ENCODE measurements around the gene STK11IP.
"Not testable (repeated sequence)": the region's sequence is repeated elsewhere in the genome, so short reads cannot be mapped to it uniquely, and the experiment has no call there.

STK11IP gene

DNA sequence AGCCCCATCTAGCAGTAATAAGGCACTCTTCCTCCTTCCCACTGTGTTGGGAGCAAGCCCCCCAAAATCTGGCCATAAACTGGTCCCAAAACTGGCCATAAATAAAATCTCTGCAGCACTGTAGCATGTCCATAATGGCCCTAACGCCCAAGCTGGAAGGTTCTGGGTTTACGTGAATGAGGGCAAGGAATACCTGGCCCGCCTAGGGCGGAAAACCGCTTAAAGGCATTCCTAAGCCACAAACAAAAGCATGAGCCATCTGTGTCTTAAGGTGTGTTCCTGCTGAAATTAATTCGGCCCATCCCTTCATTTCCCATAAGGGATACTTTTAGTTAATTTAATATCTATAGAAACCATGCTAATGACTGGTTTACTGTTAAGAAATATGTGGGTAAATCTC, 54.0 kb downstream of the STK11IP start:
- not testable (repeated sequence) for H3K9me3 ChIP-seq (ENCODE audit: control insufficient read depth in 1 of 2, low read length in 2 of 2); H3K36me3 ChIP-seq (ENCODE audit: control insufficient read depth in 1 of 2, insufficient read depth in 2 of 2, low read length in 2 of 2); H3K27me3 ChIP-seq (ENCODE audit: low read depth, low read length)

DNA sequence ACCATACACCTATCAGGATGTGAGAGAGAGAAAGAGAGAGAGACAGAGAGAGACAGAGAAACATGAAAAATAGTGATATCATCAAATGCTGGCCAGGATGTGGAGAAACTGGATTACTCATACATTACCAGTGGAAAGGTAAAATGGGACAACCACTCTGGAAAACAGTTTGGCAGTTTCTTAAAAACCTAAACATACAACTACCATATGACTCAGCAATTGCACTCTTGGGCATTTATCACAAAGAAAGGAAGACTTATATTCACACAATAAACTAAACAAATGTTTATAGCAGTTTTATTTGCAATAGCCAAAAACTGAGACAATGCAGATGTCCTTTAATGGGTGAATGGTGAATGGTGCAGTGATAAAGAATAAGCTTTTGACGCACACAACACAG, 58.9 kb downstream of the STK11IP start:
- Histone ChIP-seq H3K9me3 (ENCODE audit: control insufficient read depth in 1 of 2, low read length in 2 of 2) (peaks cover 4 to 7% of the 10 kb centered on the region in 2 donors), H3K27ac (ENCODE audit: low read length) (no peak overlapping the region), H3K36me3 (ENCODE audit: control insufficient read depth in 1 of 2, insufficient read depth in 2 of 2, low read length in 2 of 2) (no peaks in the 10 kb centered on the region), H3K4me3 (ENCODE audit: low read depth in 1 of 2, low read length in 2 of 2) (no peak overlapping the region), H3K4me1 (ENCODE audit: control insufficient read depth in 1 of 2, insufficient read depth in 2 of 2, low read length in 2 of 2) (no peaks in the 10 kb centered on the region), H3K27me3 (ENCODE audit: low read depth, low read length) (no peaks in the 10 kb centered on the region)

More for the DNA sequence above, 54.0 kb downstream of the STK11IP start:
- H3K4me3 ChIP-seq (ENCODE audit: low read depth in 1 of 2, low read length in 2 of 2); H3K4me1 ChIP-seq (ENCODE audit: control insufficient read depth in 1 of 2, insufficient read depth in 2 of 2, low read length in 2 of 2); H3K27ac ChIP-seq (ENCODE audit: low read length): not testable (repeated sequence)

DNA sequence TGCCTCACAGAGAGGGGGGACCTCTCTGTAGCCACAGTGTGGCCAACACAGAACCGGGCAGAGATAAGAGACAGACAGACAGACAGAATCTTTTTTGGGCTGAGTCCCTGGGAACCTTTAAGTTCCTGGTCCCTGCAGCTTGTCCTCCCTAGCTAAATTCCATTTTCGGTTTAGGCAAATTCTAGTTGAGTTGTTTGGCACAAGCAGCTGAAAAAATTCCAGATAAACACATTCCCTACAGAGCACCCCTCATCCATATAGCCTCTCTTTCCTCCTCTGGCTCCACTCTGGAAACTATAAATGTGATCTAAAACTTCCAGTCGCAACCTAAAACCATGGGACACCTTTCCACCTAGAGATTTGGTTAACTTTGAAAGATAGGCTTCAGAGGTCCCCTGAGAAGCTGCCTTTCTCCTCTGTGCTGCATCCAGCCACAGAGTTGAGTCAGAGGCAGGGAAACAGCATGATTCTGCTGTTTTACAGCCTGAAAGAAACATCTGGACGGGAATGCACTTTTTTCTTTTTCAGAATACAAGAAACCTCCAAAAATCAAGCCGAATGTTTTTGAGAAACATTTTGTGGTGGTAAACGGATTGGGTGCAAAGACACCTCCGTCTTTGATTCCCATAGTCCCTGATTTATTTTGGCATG, 60.7 kb downstream of the STK11IP start:
- Histone ChIP-seq H3K27ac (ENCODE audit: low read length) (no peak overlapping the region), H3K4me3 (ENCODE audit: low read depth in 1 of 2, low read length in 2 of 2) (no peak overlapping the region)

DNA sequence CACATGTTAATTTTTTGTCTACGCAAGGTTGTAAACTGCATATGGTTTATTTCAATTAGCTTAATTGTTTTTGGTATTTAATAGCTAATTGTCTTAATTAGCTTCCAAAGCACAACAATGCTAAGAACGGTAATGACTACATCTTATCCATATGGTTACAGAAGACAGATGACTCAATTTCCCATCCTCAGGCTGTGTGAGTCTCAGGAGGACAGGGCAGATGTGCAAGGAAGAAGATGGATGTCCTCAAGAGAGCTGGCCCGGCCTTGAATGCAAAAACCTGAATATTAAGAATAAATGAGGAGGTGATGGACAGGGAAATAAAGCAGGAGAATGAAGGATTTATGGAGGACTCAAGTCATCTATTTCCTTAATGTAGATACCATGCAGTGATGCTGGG, 61.2 kb downstream of the STK11IP start:
- H3K9me3 ChIP-seq (ENCODE audit: control insufficient read depth in 1 of 2, low read length in 2 of 2) = peaks cover 5 to 10% of the 10 kb centered on the region in 2 donors
- H3K27me3 ChIP-seq (ENCODE audit: low read depth, low read length) = no peaks in the 10 kb centered on the region
- H3K4me3 ChIP-seq (ENCODE audit: low read depth in 1 of 2, low read length in 2 of 2) = no peak overlapping the region
- no peaks in the 10 kb centered on the region for H3K4me1 ChIP-seq (ENCODE audit: control insufficient read depth in 1 of 2, insufficient read depth in 2 of 2, low read length in 2 of 2)
- no peaks in the 10 kb centered on the region for H3K36me3 ChIP-seq (ENCODE audit: control insufficient read depth in 1 of 2, insufficient read depth in 2 of 2, low read length in 2 of 2)
- H3K27ac ChIP-seq (ENCODE audit: low read length) = no peak overlapping the region

More for the DNA sequence above, 60.7 kb downstream of the STK11IP start:
- Histone ChIP-seq H3K27me3 (ENCODE audit: low read depth, low read length) (no peaks in the 10 kb centered on the region), H3K36me3 (ENCODE audit: control insufficient read depth in 1 of 2, insufficient read depth in 2 of 2, low read length in 2 of 2) (no peaks in the 10 kb centered on the region), H3K4me1 (ENCODE audit: control insufficient read depth in 1 of 2, insufficient read depth in 2 of 2, low read length in 2 of 2) (no peaks in the 10 kb centered on the region), H3K9me3 (ENCODE audit: control insufficient read depth in 1 of 2, low read length in 2 of 2) (peaks cover 5 to 10% of the 10 kb centered on the region in 2 donors)

DNA sequence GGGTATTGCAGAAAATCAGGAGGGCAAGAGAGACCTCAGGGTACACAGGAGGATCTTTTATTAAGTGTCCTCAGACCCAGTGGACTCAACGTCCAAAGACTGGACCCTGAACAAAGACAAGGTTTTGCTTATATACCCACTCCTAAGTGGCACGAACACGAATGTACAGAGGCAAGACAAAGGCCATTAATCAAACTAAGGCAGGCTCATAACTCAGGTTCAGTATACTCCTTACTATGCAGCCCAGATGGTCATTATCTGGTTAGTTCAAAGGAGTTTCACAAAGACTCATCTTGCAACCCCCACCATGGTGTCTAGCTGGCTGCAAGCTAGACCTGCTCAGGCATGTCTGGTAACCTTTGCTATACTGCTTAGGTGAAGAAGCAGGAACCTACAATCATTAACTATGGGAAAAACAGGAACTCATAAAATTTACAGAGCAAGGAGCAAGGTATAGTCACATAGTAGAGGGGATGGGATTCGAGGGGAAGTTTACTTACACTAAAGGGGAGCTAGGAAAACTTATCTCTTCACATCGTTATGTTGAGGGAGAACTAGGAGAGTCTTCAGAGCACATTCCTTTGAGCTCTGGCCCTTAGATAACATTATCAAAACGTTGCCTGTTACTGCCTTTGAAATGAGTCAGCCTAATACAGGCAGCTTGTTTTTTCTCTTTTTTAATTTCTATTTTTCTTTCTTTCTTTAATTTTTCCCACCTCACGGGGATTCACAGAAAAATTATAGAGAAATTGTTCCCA, 63.7 kb downstream of the STK11IP start:
- no peak overlapping the region for H3K4me3 ChIP-seq (ENCODE audit: low read depth in 1 of 2, low read length in 2 of 2)
- H3K27ac ChIP-seq (ENCODE audit: low read length) = no peak overlapping the region
- H3K36me3 ChIP-seq (ENCODE audit: control insufficient read depth in 1 of 2, insufficient read depth in 2 of 2, low read length in 2 of 2) = no peaks in the 10 kb centered on the region
- H3K4me1 ChIP-seq (ENCODE audit: control insufficient read depth in 1 of 2, insufficient read depth in 2 of 2, low read length in 2 of 2) = peaks cover 0 to 10% of the 10 kb centered on the region in 2 donors
- no peaks in the 10 kb centered on the region for H3K27me3 ChIP-seq (ENCODE audit: low read depth, low read length)
- H3K9me3 ChIP-seq (ENCODE audit: control insufficient read depth in 1 of 2, low read length in 2 of 2) = peaks cover 5 to 10% of the 10 kb centered on the region in 2 donors

DNA sequence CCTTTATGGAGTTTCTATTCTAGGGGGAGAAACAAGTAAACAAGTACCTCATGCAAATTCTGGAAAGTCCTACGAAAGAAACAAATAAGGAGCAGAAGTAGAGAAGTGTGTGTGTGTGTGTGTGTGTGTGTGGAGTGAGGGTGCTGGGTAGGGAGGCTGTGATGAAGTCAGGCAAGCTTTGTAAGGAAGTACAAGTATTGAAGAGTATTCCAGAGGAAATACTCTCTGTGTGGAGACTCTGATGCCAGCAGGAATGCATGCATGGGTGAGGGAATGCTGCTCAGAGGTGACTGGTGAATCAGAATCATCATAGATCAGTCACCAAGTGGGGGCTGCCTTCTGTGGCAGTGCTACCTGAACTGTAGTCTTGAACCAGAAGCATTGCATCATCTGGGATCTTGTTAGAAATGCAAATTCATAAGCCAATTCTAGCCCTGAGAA, 64.3 kb downstream of the STK11IP start:
- Histone ChIP-seq H3K27ac (ENCODE audit: low read length) (no peak overlapping the region), H3K4me3 (ENCODE audit: low read depth in 1 of 2, low read length in 2 of 2) (no peak overlapping the region), H3K4me1 (ENCODE audit: control insufficient read depth in 1 of 2, insufficient read depth in 2 of 2, low read length in 2 of 2) (peaks cover 0 to 10% of the 10 kb centered on the region in 2 donors), H3K27me3 (ENCODE audit: low read depth, low read length) (no peaks in the 10 kb centered on the region), H3K36me3 (ENCODE audit: control insufficient read depth in 1 of 2, insufficient read depth in 2 of 2, low read length in 2 of 2) (no peaks in the 10 kb centered on the region), H3K9me3 (ENCODE audit: control insufficient read depth in 1 of 2, low read length in 2 of 2) (peaks cover 5 to 10% of the 10 kb centered on the region in 2 donors)

DNA sequence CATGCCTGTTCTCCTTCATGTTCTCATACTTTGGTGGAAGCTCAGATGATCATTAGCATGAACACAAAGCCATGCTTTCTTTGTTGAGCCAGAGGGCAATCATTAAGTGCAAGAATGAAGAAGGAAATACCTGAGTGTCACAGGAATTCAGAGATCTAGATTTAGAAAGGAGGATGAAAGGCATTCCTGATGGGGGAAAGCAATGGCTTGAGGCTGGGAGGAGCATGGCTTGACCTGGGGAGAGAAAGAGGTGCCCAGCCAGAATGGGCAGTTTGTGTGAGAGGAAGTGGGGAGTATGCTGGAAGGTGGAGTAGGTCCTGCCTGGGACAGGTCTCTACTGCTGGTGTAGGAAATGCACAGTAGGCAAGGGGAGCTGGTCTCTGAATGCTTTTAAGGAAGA, 64.9 kb downstream of the STK11IP start:
- Histone ChIP-seq H3K4me3 (ENCODE audit: low read depth in 1 of 2, low read length in 2 of 2) (no peak overlapping the region), H3K27ac (ENCODE audit: low read length) (no peak overlapping the region), H3K9me3 (ENCODE audit: control insufficient read depth in 1 of 2, low read length in 2 of 2) (peaks cover 5 to 10% of the 10 kb centered on the region in 2 donors), H3K27me3 (ENCODE audit: low read depth, low read length) (no peaks in the 10 kb centered on the region), H3K36me3 (ENCODE audit: control insufficient read depth in 1 of 2, insufficient read depth in 2 of 2, low read length in 2 of 2) (no peaks in the 10 kb centered on the region), H3K4me1 (ENCODE audit: control insufficient read depth in 1 of 2, insufficient read depth in 2 of 2, low read length in 2 of 2) (peaks cover 0 to 10% of the 10 kb centered on the region in 2 donors)

DNA sequence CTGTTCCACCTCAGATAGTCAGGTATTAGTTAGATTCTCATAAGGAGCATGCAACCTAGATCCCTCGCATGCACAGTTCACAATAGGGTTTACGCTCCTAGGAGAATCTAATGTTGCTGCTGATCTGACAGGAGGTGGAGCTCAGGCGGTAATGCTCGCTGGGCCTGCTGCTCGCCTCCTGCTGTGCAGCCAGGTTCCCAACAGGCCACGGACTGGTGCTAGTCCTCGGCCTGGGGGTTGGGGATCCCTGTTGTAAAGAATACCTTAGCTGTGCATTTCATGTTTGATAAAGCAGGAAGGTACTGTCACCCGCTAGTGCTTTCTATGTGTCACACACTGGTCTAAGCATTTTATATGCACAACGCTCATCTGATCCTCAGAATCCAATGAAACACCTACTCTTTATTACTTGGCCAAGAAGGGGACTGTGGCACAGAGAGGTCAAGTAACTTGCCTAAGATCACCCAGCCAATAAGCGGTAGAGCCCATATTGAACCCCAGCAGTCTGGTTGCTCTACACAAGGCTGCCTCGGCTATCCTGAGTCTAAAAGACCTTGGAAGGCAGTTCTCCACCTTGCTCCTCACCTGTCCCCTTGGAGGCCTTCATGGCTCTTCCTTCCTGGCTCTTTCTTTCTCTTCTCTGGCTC, 65.6 kb downstream of the STK11IP start:
- no peaks in the 10 kb centered on the region for H3K36me3 ChIP-seq (ENCODE audit: control insufficient read depth in 1 of 2, insufficient read depth in 2 of 2, low read length in 2 of 2)
- peaks cover 0 to 10% of the 10 kb centered on the region in 2 donors for H3K4me1 ChIP-seq (ENCODE audit: control insufficient read depth in 1 of 2, insufficient read depth in 2 of 2, low read length in 2 of 2)
- H3K27ac ChIP-seq (ENCODE audit: low read length) = no peak overlapping the region
- no peaks in the 10 kb centered on the region for H3K27me3 ChIP-seq (ENCODE audit: low read depth, low read length)
- peaks cover 5 to 10% of the 10 kb centered on the region in 2 donors for H3K9me3 ChIP-seq (ENCODE audit: control insufficient read depth in 1 of 2, low read length in 2 of 2)
- H3K4me3 ChIP-seq (ENCODE audit: low read depth in 1 of 2, low read length in 2 of 2) = no peak overlapping the region

DNA sequence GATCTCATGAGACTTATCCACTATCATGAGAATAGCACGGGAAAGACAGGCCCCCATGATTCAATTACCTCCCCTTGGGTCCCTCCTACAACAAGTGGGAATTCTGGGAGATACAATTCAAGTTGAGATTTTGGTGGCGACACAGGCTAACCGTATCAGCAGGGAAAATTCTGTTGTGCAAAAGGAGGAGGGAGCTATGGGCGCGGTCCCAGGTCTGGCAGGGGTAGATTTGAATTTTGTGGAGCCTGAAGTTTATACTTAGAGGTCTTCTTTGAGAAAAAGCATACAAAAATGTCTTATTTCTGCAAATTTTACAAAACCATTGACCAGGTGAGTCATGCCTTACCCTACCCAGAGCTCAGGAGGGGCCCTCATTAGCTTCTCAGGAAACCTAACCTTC, 66.4 kb downstream of the STK11IP start:
- peaks cover 0 to 10% of the 10 kb centered on the region in 2 donors for H3K4me1 ChIP-seq (ENCODE audit: control insufficient read depth in 1 of 2, insufficient read depth in 2 of 2, low read length in 2 of 2)
- no peak overlapping the region for H3K4me3 ChIP-seq (ENCODE audit: low read depth in 1 of 2, low read length in 2 of 2)
- H3K9me3 ChIP-seq (ENCODE audit: control insufficient read depth in 1 of 2, low read length in 2 of 2) = peaks cover 5 to 10% of the 10 kb centered on the region in 2 donors
- no peaks in the 10 kb centered on the region for H3K27me3 ChIP-seq (ENCODE audit: low read depth, low read length)
- H3K36me3 ChIP-seq (ENCODE audit: control insufficient read depth in 1 of 2, insufficient read depth in 2 of 2, low read length in 2 of 2) = no peaks in the 10 kb centered on the region
- no peak overlapping the region for H3K27ac ChIP-seq (ENCODE audit: low read length)

DNA sequence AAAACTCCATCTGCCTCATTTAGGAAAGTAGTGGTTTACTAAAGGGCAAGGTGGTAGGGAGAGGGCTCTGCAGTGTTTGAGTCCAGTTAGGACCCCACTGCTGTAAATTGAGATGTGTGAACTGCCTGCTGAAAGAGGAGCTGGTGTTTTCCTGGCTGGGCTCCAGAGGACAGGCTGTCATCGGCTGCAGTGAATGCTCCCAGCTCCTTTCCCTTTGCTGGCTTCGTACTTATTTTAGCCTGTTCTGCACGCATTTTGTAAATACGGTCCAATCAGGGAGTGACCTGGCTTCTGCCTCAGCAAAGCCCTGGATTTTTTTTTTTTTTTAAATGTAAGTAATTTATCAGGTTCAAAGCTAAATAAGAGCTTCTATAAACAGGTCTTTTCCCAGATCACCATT, 67.3 kb downstream of the STK11IP start:
- Histone ChIP-seq H3K4me1 (ENCODE audit: control insufficient read depth in 1 of 2, insufficient read depth in 2 of 2, low read length in 2 of 2) (peaks cover 0 to 10% of the 10 kb centered on the region in 2 donors), H3K27ac (ENCODE audit: low read length) (no peak overlapping the region), H3K9me3 (ENCODE audit: control insufficient read depth in 1 of 2, low read length in 2 of 2) (peaks cover 5 to 10% of the 10 kb centered on the region in 2 donors), H3K36me3 (ENCODE audit: control insufficient read depth in 1 of 2, insufficient read depth in 2 of 2, low read length in 2 of 2) (no peaks in the 10 kb centered on the region), H3K27me3 (ENCODE audit: low read depth, low read length) (no peaks in the 10 kb centered on the region), H3K4me3 (ENCODE audit: low read depth in 1 of 2, low read length in 2 of 2) (no peak overlapping the region)

DNA sequence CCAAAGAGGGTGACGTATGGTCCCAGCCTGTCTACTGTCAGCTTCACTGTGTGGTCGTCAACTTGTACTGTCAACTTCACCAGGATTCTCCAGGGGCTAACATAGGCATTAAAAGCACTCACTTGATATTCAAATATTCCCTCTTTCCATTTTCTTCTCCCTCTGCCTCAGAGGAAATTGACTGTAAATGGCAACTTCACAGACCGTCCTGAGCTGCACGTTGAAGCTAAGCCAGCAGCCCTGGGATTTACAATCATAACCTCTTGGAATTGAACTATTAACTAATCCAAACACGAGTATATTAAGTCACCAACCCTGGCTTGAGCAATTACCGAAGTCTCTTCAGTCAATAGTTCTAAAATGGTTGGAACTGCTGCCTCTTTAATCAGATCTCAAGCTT, 68.3 kb downstream of the STK11IP start:
- H3K4me1 ChIP-seq (ENCODE audit: control insufficient read depth in 1 of 2, insufficient read depth in 2 of 2, low read length in 2 of 2) = peaks cover 0 to 10% of the 10 kb centered on the region in 2 donors
- H3K27me3 ChIP-seq (ENCODE audit: low read depth, low read length) = no peaks in the 10 kb centered on the region
- no peaks in the 10 kb centered on the region for H3K36me3 ChIP-seq (ENCODE audit: control insufficient read depth in 1 of 2, insufficient read depth in 2 of 2, low read length in 2 of 2)
- H3K4me3 ChIP-seq (ENCODE audit: low read depth in 1 of 2, low read length in 2 of 2) = no peak overlapping the region
- H3K9me3 ChIP-seq (ENCODE audit: control insufficient read depth in 1 of 2, low read length in 2 of 2) = peaks cover 5 to 8% of the 10 kb centered on the region in 2 donors
- no peak overlapping the region for H3K27ac ChIP-seq (ENCODE audit: low read length)
